Measurements from ENCODE around the gene SDHC. TPM values are rescaled to one million over a fixed set of nuclear protein-coding genes. Genes with fewer than 3 reads are reported as not detected.
A peak's percentile ranks its signal among the peaks of the same experiment; 100 is the strongest.
"Not testable (repeated sequence)": the region's sequence is repeated elsewhere in the genome, so short reads cannot be mapped to it uniquely, and the experiment has no call there.

Gene SDHC
- total and polyA plus RNA-seq, 4 experiments from 2014 or later, result 106 to 296 (median 146) TPM

DNA sequence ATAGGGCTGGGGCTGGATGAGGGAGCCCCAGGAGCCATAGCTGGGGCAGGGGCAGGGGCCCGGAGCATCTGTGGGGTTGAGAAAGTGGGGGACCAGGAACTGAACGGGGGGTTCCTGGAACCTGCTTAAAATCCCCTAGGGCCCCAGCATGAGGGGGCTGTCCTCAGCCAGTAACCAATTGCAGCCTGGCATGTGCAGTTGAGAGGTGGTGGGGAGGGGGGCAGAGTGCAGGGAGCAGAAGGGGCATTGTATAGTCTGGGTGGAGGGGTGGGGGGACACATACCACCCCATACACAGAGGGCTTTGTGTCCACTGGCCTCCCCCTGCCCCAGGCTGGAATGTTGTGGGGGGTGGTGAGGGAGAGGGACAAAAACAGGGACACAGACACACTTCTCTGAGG, 4.3 kb upstream of the SDHC start, which contains the start of gene MPZ:
MPZ (minus strand) TSS at position 101 of the 400 bp plus-strand sequence; CDS start at position 38, 63 bp downstream.
- H3K36me3 Mint-ChIP-seq, result peaks cover 0 to 11% of the 10 kb centered on the region in 2 donors
- ChIA-PET CTCF (ENCODE audit: partially characterized antibody) (no interaction called here), POLR2A (ENCODE audit: partially characterized antibody) (no interaction called here)
- H3K4me1 Mint-ChIP-seq, result peaks cover 18 to 40% (median 28%) of the 10 kb centered on the region in 4 donors
- Histone ChIP-seq H3K27ac (ENCODE audit: low read depth, low read length) (no peak within 1 kb of the TSS), H3K36me3 (ENCODE audit: insufficient read depth, low read length) (no peaks in the 10 kb centered on the region), H3K4me3 (ENCODE audit: low read length in 2 of 2) (no peak within 1 kb of the TSS), H3K27me3 (ENCODE audit: insufficient read depth, low read length) (no peaks in the 10 kb centered on the region), H3K9me3 (ENCODE audit: control insufficient read depth in 1 of 2, low read length in 2 of 2) (no peaks in the 10 kb centered on the region), H3K4me1 (ENCODE audit: insufficient read depth, low read length) (peaks cover 21% of the 10 kb centered on the region)
- no peaks in the 10 kb centered on the region for H3K9me3 Mint-ChIP-seq
- intact Hi-C loops (cut with micrococcal nuclease), result no loop called here
- H3K27me3 Mint-ChIP-seq, result no peaks in the 10 kb centered on the region
- DNase-seq, result no peak
- peak within 1 kb of the TSS in 3 of 7 donors; percentile 3 to 63 (median 5) for H3K27ac Mint-ChIP-seq
- H3K4me3 Mint-ChIP-seq, result peak within 1 kb of the TSS in 1 of 8 donors; percentile 1

DNA sequence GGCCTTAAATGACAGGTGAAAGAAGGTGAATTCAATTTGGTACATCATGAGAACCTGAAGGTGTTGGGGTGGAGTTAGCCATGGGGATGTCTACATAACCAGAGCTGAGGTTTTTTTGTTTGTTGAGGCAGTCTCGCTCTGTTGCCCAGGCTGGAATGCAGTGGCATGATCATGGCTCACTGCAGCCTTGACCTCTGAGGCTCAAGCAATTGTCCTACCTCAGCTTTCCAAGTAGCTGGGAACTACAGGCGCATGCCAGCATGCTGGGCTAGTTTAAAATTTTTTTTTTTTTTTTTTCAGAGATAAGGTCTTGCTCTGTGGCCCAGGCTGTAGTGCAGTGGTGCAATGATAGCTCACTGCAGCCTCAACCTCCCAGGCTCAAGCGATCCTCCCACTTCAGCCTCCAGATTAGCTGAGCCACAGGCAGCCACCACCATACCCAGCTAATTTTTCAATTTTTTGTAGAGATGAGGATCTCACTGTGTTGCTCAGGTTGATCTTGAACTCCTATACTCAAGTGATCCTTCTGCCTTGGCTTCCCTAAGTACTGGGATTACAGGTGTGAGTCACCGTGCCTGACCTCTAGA, 2.5 kb upstream of the SDHC start:
- Mint-ChIP-seq H3K27me3 (no peaks in the 10 kb centered on the region), H3K9me3 (no peaks in the 10 kb centered on the region), H3K4me1 (peaks cover 14 to 41% (median 23%) of the 10 kb centered on the region in 4 donors), H3K27ac (peak overlapping the region in 1 of 7 donors; percentile 8), H3K4me3 (peak overlapping the region in 1 of 8 donors; percentile 13), H3K36me3 (peaks cover 0 to 8% of the 10 kb centered on the region in 2 donors)
- no peaks in the 10 kb centered on the region for H3K36me3 ChIP-seq (ENCODE audit: insufficient read depth, low read length)
- intact Hi-C loops (cut with micrococcal nuclease), result no loop called here
- no peaks in the 10 kb centered on the region for H3K9me3 ChIP-seq (ENCODE audit: control insufficient read depth in 1 of 2, low read length in 2 of 2)
- peaks cover 18% of the 10 kb centered on the region for H3K4me1 ChIP-seq (ENCODE audit: insufficient read depth, low read length)
- H3K27me3 ChIP-seq (ENCODE audit: insufficient read depth, low read length), result no peaks in the 10 kb centered on the region
- ChIA-PET CTCF (ENCODE audit: partially characterized antibody) (interaction anchor here (4.4 kb wide), 1 partner anchor 86 kb away, joined by 15 read pairs; the partner anchor contains the start of gene TOMM40L), POLR2A (ENCODE audit: partially characterized antibody) (interaction anchor here (0.6 kb wide), 1 partner anchor 109 kb away, joined by 4 read pairs; the partner anchor contains the start of gene NDUFS2)
- no peak overlapping the region for H3K4me3 ChIP-seq (ENCODE audit: low read length in 2 of 2)
- H3K27ac ChIP-seq (ENCODE audit: low read depth, low read length), result no peak overlapping the region
- DNase-seq, result no peak

GRCh38 chr1:161313554-161314200, 504 bp upstream of the SDHC start:
- Histone ChIP-seq H3K4me1 (ENCODE audit: insufficient read depth, low read length) (peaks cover 16% of the 10 kb centered on the region), H3K27ac (ENCODE audit: low read depth, low read length) (peak overlapping the region; percentile 98), H3K9me3 (ENCODE audit: control insufficient read depth in 1 of 2, low read length in 2 of 2) (no peaks in the 10 kb centered on the region), H3K27me3 (ENCODE audit: insufficient read depth, low read length) (no peaks in the 10 kb centered on the region), H3K4me3 (ENCODE audit: low read length in 2 of 2) (peak overlapping the region; percentile 91 to 94), H3K36me3 (ENCODE audit: insufficient read depth, low read length) (no peaks in the 10 kb centered on the region)
- DNase-seq, result no peak
- Mint-ChIP-seq H3K4me3 (peak overlapping the region; percentile 95 to 99 (median 98)), H3K36me3 (peaks cover 0 to 12% of the 10 kb centered on the region in 2 donors), H3K4me1 (peaks cover 15 to 38% (median 22%) of the 10 kb centered on the region in 4 donors), H3K27me3 (no peaks in the 10 kb centered on the region), H3K27ac (peak overlapping the region; percentile 97 to 100 (median 99)), H3K9me3 (no peaks in the 10 kb centered on the region)
- ChIA-PET CTCF (ENCODE audit: partially characterized antibody) (interaction anchor here (0.8 to 4.4 kb wide), 13 partner anchors 8 to 148 kb away, joined by 3 to 15 read pairs (median 5); partner anchors contain the start of genes PPOX and TOMM40L), POLR2A (ENCODE audit: partially characterized antibody) (interaction anchor here (0.6 to 3.1 kb wide), 19 partner anchors 10 to 412 kb away, joined by 3 to 61 read pairs (median 4); partner anchors contain the start of genes B4GALT3, NDUFS2, TOMM40L and UFC1)
- intact Hi-C loops (cut with micrococcal nuclease), result loop anchor here (1.0 to 2.0 kb wide), 2 partner anchors 7 to 87 kb away; partner anchors contain the start of gene TOMM40L

DNA sequence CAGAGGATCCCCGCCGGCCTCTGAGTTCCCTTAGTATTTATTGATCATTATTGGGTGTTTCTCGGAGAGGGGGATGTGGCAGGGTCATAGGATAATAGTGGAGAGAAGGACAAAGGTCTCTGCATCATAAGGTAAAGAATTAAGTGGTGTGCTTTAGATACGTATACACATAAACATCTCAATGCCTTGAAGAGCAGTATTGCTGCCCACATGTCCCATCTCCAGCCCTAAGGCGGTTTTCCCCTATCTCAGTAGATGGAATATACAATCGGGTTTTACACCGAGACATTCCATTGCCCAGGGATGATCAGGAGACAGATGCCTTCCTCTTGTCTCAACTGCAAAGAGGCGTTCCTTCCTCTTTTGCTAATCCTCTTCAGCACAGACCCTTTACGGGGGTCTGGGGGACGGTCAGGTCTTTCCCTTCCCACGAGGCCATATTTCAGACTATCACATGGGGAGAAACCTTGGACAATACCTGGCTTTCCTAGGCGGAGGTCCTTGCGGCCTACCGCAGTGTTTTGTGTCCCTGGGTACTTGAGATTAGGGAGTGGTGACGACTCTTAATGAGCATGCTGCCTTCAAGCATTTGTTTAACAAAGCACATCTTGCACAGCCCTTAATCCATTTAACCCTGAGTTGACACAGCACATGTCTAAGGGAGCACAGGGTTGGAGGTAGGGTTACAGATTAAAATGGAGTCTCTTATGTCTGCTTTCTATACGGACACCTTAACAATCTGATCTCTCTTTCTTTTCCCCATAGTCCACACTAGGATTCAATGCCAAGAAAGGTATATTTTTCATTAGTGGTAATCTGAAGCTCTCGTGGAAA, 1.9 kb downstream of the SDHC start:
- Mint-ChIP-seq H3K36me3 (peaks cover 0 to 16% of the 10 kb centered on the region in 2 donors), H3K27ac (peak overlapping the region; percentile 70 to 100 (median 99)), H3K4me1 (peaks cover 18 to 38% (median 24%) of the 10 kb centered on the region in 4 donors), H3K4me3 (peak overlapping the region in 7 of 8 donors; percentile 49 to 98 (median 97))
- H3K27me3 ChIP-seq (ENCODE audit: insufficient read depth, low read length); H3K27me3 Mint-ChIP-seq; H3K27ac ChIP-seq (ENCODE audit: low read depth, low read length); H3K9me3 Mint-ChIP-seq; DNase-seq; H3K36me3 ChIP-seq (ENCODE audit: insufficient read depth, low read length); H3K9me3 ChIP-seq (ENCODE audit: control insufficient read depth in 1 of 2, low read length in 2 of 2); H3K4me3 ChIP-seq (ENCODE audit: low read length in 2 of 2): not testable (repeated sequence)
- intact Hi-C loops (cut with micrococcal nuclease), result loop anchor here (2.0 kb wide), 1 partner anchor 89 kb away; the partner anchor contains the start of gene TOMM40L
- POLR2A ChIA-PET (ENCODE audit: partially characterized antibody), result interaction anchor here (3.1 kb wide), 1 partner anchor 12 kb away, joined by 61 read pairs; no protein-coding TSS in a partner anchor
- CTCF ChIA-PET (ENCODE audit: partially characterized antibody), result interaction anchor here (2.4 kb wide), 1 partner anchor 10 kb away, joined by 9 read pairs; no protein-coding TSS in a partner anchor
- peaks cover 16% of the 10 kb centered on the region for H3K4me1 ChIP-seq (ENCODE audit: insufficient read depth, low read length)

- Histone ChIP-seq H3K9me3 (ENCODE audit: control insufficient read depth in 1 of 2, low read length in 2 of 2) (no peaks in the 10 kb centered on the region), H3K4me1 (ENCODE audit: insufficient read depth, low read length) (no peaks in the 10 kb centered on the region), H3K36me3 (ENCODE audit: insufficient read depth, low read length) (peaks cover 7% of the 10 kb centered on the region), H3K27me3 (ENCODE audit: insufficient read depth, low read length) (no peaks in the 10 kb centered on the region), H3K27ac (ENCODE audit: low read depth, low read length) (no peak overlapping the region), H3K4me3 (ENCODE audit: low read length in 2 of 2) (no peak overlapping the region)
- DNase-seq, result peak in 1 of 5 donors; percentile 16
- H3K4me1 Mint-ChIP-seq, result peaks cover 0 to 12% (median 10%) of the 10 kb centered on the region in 4 donors
- intact Hi-C loops (cut with micrococcal nuclease), result no loop called here
- H3K27me3 Mint-ChIP-seq, result no peaks in the 10 kb centered on the region
- peaks cover 16 to 35% of the 10 kb centered on the region in 2 donors for H3K36me3 Mint-ChIP-seq
- POLR2A ChIA-PET (ENCODE audit: partially characterized antibody), result no interaction called here
- H3K27ac Mint-ChIP-seq, result peak overlapping the region in 2 of 7 donors; percentile 29 to 72
- no peaks in the 10 kb centered on the region for H3K9me3 Mint-ChIP-seq
- CTCF ChIA-PET (ENCODE audit: partially characterized antibody), result interaction anchor here (0.9 kb wide), 1 partner anchor 58 kb away, joined by 5 read pairs; no protein-coding TSS in a partner anchor
- peak overlapping the region in 1 of 8 donors; percentile 11 for H3K4me3 Mint-ChIP-seq
Measured at GRCh38 chr1:161324020-161324419, 9.8 kb downstream of the SDHC start.

GRCh38 chr1:161330346-161330745, 16.2 kb downstream of the SDHC start:
- no peak for DNase-seq
- intact Hi-C loops (cut with micrococcal nuclease), result no loop called here
- Mint-ChIP-seq H3K27ac (peak overlapping the region in 2 of 7 donors; percentile 35 to 52), H3K27me3 (no peaks in the 10 kb centered on the region), H3K36me3 (peaks cover 60 to 68% of the 10 kb centered on the region in 2 donors), H3K4me3 (no peak overlapping the region), H3K9me3 (no peaks in the 10 kb centered on the region), H3K4me1 (peaks cover 0 to 5% (median 0%) of the 10 kb centered on the region in 4 donors)
- peaks cover 36% of the 10 kb centered on the region for H3K36me3 ChIP-seq (ENCODE audit: insufficient read depth, low read length)
- H3K4me1 ChIP-seq (ENCODE audit: insufficient read depth, low read length), result no peaks in the 10 kb centered on the region
- H3K9me3 ChIP-seq (ENCODE audit: control insufficient read depth in 1 of 2, low read length in 2 of 2), result no peaks in the 10 kb centered on the region
- no peak overlapping the region for H3K4me3 ChIP-seq (ENCODE audit: low read length in 2 of 2)
- no peak overlapping the region for H3K27ac ChIP-seq (ENCODE audit: low read depth, low read length)
- no peaks in the 10 kb centered on the region for H3K27me3 ChIP-seq (ENCODE audit: insufficient read depth, low read length)
- ChIA-PET CTCF (ENCODE audit: partially characterized antibody) (interaction anchor here (0.7 kb wide), 1 partner anchor 9 kb away, joined by 3 read pairs; no protein-coding TSS in a partner anchor), POLR2A (ENCODE audit: partially characterized antibody) (no interaction called here)

Data from CD4-positive, alpha-beta memory T cell (primary cell).